Progenitor cell of endocrine pancreas (in vitro differentiated cells): Measurements from ENCODE around the gene PKIG. TPM values are rescaled to one million over a fixed set of nuclear protein-coding genes. Genes with fewer than 3 reads are reported as not detected.

ENCODE experiments used
- DNase-seq: peaks from one replicate; pipeline ENCODE4 v3.0.0; 2021; ENCODE audit warnings: low spot score; ENCODE audit not compliant: unreplicated experiment
- H3K27ac Mint-ChIP-seq: 2 replicates; pipeline ENCODE4 v1.8.0; 2021; ENCODE audit warnings: mild to moderate bottlenecking, moderate library complexity, mixed read lengths
- H3K27me3 Mint-ChIP-seq: 2 replicates; pipeline ENCODE4 v1.8.0; 2021; ENCODE audit warnings: mixed read lengths
- H3K36me3 Mint-ChIP-seq: 2 replicates; pipeline ENCODE4 v1.8.0; 2022; ENCODE audit warnings: mixed read lengths; ENCODE audit not compliant: insufficient read depth
- H3K4me1 Mint-ChIP-seq: 2 replicates; pipeline ENCODE4 v1.8.0; 2021; ENCODE audit warnings: low read depth, mixed read lengths
- H3K4me3 Mint-ChIP-seq: 2 replicates; pipeline ENCODE4 v1.8.0; 2021; ENCODE audit warnings: low read depth, mild to moderate bottlenecking, moderate library complexity, mixed read lengths
- H3K9me3 Mint-ChIP-seq: 2 replicates; pipeline ENCODE4 v1.8.0; 2021; ENCODE audit warnings: low read depth, mixed read lengths
- CTCF ChIP-seq: fragments of 200-600 bp; sonication (generic); IDR thresholded peaks from one replicate; pipeline ENCODE4 v1.5.0; 2021; ENCODE audit warnings: antibody characterized with exemption, mild to moderate bottlenecking; ENCODE audit not compliant: unreplicated experiment
- long read RNA-seq: library from polyadenylated mRNA; unstranded; transcript quantifications from one replicate; pipeline ENCODE4 v2.0.0, GENCODE V29; 2020
- total RNA-seq: library from RNA; stranded (reverse); gene quantifications from 2 replicates; pipeline ENCODE4 v1.2.1, GENCODE V29; 2021

Gene PKIG
- total RNA-seq: 34.4 and 36.5 TPM in 2 replicates
- long read RNA-seq, transcript PKIG-207 (4 exons, 1,191 nt): major isoform, 10 of 14 reads
- long read RNA-seq, partial matches to known transcripts: 1 of 14 reads
- long read RNA-seq, other reads (novel, unspliced or antisense): 3 of 14 reads

DNA sequence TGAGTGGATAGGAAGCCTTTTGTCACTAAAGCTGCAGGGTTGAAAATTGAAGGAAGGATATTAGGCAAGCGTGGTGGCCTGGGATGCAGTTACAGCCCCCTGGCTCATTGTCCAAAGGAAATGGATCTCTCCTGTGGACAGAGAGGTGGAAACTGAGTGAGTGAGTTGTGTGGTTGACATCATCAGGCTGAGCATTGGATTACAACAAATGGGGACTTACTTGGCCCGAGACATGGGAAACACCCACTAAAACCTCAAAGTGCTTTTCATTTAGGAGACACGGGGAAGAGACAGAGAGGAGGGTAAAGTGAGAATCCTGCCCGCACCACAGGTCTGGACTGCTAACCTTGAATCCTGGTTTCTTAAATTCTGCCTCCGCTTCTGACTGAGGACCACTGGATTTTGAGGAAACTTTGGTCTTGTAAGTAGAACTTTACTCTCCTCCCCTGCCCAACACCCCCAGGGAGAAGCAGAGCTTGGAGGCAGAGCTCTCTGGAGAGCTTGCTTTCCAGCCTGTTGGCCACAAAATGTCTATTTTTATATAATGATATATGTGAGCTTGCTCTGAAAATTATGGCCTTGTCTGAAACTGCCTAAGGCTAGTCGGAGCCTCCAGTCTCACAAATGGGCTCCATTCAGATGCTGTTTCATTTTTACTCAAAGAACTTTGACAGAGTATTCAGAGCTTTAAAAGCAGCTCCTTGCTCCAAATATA lies at the start of gene PKIG:
Gene PKIG (plus strand): TSS at position 269 of the 715 bp plus-strand sequence. CDS start 31,978 bp downstream, outside the sequence.
- Mint-ChIP-seq H3K27ac (no peak within 1 kb of the TSS), H3K36me3 (no peaks in the 10 kb centered on the region), H3K4me3 (no peak within 1 kb of the TSS), H3K27me3 (no peaks in the 10 kb centered on the region), H3K9me3 (peaks cover 3% of the 10 kb centered on the region), H3K4me1 (peaks cover 2% of the 10 kb centered on the region)
- DNase-seq: no peak
- TF ChIP-seq CTCF: no peak

DNA sequence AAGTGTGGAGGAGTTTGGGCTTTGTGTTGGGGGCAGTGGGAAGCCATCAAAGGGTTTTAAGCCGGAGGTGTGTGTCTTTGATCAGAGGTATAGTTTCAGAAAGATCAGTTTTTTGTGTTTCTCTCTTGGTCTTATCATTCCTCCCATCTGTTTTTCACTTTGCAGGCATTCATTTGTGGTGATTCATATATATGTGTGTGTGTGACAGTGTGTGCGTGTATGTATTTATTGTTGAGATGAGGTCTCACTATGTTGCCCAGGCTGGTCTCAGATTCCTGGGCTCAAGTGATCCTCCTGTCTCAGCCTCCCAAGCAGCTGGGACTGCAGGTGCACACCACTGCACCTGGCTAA lies 49.4 kb upstream of the PKIG start:
- TF ChIP-seq CTCF: no peak
- no peak for DNase-seq
- Mint-ChIP-seq H3K27me3 (no peaks in the 10 kb centered on the region), H3K27ac (no peak overlapping the region), H3K9me3 (no peaks in the 10 kb centered on the region), H3K4me3 (no peak overlapping the region), H3K36me3 (no peaks in the 10 kb centered on the region), H3K4me1 (peaks cover 3% of the 10 kb centered on the region)

DNA sequence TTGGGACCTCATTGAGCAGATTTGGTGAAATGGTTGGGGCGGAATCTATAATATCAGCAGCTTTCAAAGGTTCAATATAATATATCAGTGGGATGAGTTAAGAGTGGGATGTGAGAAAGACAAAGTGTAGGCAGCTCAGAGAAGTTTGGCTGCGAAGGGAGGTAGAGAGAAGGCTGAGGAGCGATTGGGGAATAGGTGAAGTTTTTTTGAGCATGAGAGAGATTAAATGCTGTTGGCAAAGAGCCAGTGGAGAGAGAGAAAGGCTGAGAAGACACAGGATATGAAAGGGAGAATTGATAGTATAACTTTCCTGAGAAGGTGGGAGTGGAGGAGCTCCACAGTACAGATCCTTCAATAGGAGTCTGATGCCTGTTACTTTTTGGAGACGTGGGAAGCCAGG lies 48.5 kb upstream of the PKIG start:
- Mint-ChIP-seq H3K27me3 (no peaks in the 10 kb centered on the region), H3K4me3 (no peak overlapping the region), H3K9me3 (no peaks in the 10 kb centered on the region)

GRCh38 chr20:44536175-44536574 lies 46.2 kb upstream of the PKIG start:
- H3K4me3 Mint-ChIP-seq: no peak overlapping the region
- H3K36me3 Mint-ChIP-seq: no peaks in the 10 kb centered on the region
- no peaks in the 10 kb centered on the region for H3K27me3 Mint-ChIP-seq
- H3K4me1 Mint-ChIP-seq: peaks cover 3% of the 10 kb centered on the region
- H3K27ac Mint-ChIP-seq: no peak overlapping the region
- no peak for TF ChIP-seq CTCF
- DNase-seq: no peak
- H3K9me3 Mint-ChIP-seq: no peaks in the 10 kb centered on the region

More for the DNA sequence above, 48.5 kb upstream of the PKIG start:
- Mint-ChIP-seq H3K27ac (no peak overlapping the region), H3K36me3 (no peaks in the 10 kb centered on the region), H3K4me1 (peaks cover 3% of the 10 kb centered on the region)
- no peak for DNase-seq
- no peak for TF ChIP-seq CTCF

- Mint-ChIP-seq H3K27me3 (no peaks in the 10 kb centered on the region), H3K36me3 (no peaks in the 10 kb centered on the region), H3K4me1 (peaks cover 2% of the 10 kb centered on the region), H3K9me3 (no peaks in the 10 kb centered on the region), H3K4me3 (no peak overlapping the region), H3K27ac (no peak overlapping the region)
- DNase-seq: no peak
- no peak for TF ChIP-seq CTCF
These were observed 44.4 kb upstream of the PKIG start for GRCh38 chr20:44537993-44538392.
